Ecto neural progenitor cell (in vitro differentiated cells): ENCODE data around the gene FAM25G.
"Not testable (repeated sequence)": the region's sequence is repeated elsewhere in the genome, so short reads cannot be mapped to it uniquely, and the experiment has no call there.

Experiments
- DNase-seq: peaks from one replicate; pipeline ENCODE4 v3.0.0-alpha.2; 2018; ENCODE audit warnings: low spot score

Gene FAM25G

GRCh38 chr10:47465216-47465917 is 26.1 kb downstream of the FAM25G start:
- DNase-seq: not testable (repeated sequence)

GRCh38 chr10:47462577-47463358 is 28.7 kb downstream of the FAM25G start:
- DNase-seq: not testable (repeated sequence)

- peak; percentile 54 for DNase-seq
Measured at GRCh38 chr10:47461261-47461687, 30.2 kb downstream of the FAM25G start.

DNA sequence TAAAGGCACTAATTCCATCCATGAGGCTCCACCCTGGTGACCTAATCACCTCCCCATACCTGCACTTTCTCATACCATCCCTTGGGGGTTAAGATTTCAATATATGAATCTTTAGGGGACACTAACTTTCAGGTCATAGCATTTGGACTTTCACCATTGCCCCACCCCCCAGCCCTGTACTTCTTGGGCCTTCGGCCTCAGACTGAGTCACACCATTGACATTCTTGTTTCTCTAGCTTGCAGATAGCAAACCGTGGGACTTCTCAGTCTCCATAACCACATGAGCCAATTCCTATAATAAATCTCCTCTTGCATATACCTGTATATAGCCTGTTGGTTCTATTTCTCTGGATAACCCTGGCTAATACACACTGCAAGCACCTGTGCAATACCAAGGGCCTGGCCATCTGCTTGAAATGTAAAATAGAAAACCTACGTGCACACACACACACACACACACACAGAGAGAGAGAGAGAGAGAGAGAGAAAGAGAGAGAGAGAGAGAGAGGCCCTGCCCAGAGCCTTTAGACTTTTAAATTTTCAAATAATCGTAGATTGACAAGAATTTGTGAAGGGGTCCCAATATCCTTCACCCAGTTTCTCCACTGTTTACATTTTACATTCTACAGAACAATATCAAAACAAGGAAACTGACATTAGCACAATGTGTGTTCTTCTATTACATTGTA is 32.9 kb downstream of the FAM25G start:
- DNase-seq: peak; percentile 27

- no peak for DNase-seq
Measured at GRCh38 chr10:47457826-47458225, 33.7 kb downstream of the FAM25G start.

DNA sequence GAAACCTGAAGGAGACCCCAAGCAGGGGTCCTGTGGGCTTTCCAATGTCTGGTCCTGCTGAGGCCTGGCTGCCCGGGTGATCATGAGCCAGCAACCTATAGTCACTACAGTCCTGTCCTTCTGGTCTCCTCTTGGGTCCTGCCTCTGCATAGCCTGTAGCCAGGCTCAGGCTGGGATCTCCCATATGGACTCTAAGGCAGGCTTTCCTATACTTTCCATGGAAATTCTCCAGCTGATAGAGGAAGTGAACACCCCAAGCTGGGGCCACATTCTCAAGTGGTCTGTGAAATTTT is 34.0 kb downstream of the FAM25G start:
- no peak for DNase-seq

GRCh38 chr10:47456794-47457527 is 34.5 kb downstream of the FAM25G start:
- peak; percentile 31 for DNase-seq

DNA sequence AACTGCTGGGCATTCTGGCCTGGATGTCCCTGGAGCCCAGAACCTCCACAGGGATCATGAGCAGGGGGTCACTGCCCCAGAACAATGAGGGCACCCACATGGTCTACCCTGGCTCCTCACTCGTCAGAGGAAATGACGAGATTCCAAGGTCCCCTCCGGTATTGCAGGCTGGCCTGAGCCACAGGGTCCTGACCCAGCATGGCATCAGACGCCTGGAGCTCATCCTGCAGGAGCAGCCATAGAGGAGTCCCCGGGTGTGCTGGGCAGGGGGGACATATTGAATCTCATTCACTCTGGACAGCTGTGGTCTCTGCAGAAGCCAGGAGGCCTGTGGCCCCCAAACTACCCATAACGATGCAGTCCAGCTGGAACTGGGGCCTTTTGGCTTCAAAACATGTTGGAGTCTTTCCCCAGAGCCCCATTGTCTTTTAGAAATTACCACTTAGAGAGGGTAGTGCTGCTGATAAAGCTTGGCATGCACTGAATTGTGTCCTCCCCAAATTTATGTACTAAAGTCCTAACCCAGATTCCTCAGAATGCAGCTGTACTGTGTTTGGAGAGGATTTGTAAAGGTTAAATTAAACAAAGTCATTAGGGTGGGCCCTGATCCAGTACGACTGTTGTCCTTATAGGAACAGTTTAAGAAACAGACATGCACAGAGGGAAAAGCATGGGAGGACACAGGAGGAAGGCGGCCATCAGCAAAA is 35.3 kb downstream of the FAM25G start:
- peak; percentile 29 for DNase-seq

DNA sequence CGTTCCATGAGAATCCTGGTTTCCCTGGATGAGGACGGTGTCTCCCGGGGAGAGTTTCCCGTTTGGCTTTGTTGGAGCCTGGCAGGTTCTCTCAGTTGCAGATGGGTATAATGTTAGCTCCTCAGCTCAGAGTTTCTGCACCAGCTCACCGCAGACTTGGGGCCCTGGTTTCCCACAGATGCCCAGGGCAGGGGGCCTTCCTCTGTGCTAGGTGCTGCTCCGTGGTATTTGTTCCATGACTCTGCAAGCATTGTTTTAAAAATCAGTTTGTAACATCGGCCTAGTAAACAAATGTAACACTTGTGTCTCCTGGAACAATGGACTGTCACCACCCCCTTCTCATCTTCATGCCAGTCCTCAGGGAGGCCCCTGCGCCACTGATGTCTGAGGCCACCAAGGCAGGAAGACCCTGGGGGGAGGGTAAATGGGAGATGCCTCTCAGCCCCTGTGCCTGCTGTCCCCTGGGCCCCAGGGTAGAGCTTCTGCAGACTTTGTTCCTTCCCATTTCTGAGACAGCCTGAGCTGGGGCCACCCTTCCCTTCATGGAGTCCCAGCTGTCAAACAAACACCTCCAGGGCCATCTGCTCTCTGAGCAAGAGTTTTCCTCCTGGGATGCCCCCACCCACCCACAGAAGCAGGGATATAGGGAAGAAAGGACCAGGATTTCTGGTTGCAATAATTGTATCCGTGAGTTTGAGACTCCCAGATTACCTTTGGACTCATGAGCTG is 36.0 kb downstream of the FAM25G start:
- DNase-seq: peak; percentile 40

DNA sequence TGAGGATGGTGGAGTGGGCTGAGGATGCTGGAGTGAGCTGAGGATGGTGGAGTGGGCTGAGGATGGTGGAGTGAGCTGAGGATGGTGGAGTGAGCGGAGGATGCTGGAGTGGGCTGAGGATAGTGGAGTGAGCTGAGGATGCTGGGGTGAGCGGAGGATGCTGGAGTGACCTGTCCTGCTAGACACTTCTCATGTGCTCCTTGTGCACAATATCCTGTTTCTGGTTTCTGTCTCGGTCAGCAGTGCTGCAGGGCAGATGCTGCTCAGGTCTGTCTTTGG is 36.8 kb downstream of the FAM25G start:
- no peak for DNase-seq

DNA sequence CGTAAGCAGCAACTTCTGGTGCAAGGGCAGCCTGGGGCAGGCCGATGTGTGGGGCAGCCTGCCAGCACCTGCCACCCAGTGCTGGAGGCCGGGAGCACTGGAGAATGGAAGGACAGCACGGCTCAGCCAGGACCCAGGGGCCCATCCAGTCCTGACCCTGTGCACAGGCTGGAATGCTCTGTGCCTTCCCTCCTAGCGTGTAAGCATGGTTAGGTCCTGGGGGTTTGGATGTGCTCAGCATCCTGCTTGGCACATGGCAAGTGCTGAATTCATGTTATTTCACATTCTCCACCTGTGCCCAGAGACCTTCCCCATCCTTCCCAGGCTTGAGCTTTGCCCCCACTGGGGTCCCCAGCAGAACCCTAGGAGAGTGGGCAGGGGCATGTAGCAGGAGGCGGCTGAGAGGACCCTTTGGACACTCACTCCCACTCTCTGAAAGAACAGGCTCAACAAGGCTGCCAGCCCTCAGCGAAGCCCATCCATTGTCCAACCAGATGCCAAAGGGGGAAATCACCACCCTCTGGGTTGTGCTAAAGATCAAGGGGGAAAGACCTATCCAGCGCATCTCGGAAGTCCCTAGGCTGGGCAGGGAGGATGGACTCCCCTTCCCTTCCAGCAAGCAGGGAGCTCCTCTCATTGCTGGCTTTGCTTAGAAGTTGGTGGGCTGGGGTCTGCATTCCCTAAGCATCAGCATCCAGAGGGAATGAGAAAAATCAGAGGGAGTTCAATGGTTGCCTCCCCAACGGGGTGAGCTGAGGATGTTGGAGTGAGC is 37.3 kb downstream of the FAM25G start:
- DNase-seq: peak; percentile 33

GRCh38 chr10:47453141-47454007 is 38.1 kb downstream of the FAM25G start:
- DNase-seq: no peak

GRCh38 chr10:47452495-47453140 is 38.9 kb downstream of the FAM25G start:
- peak; percentile 48 for DNase-seq

DNA sequence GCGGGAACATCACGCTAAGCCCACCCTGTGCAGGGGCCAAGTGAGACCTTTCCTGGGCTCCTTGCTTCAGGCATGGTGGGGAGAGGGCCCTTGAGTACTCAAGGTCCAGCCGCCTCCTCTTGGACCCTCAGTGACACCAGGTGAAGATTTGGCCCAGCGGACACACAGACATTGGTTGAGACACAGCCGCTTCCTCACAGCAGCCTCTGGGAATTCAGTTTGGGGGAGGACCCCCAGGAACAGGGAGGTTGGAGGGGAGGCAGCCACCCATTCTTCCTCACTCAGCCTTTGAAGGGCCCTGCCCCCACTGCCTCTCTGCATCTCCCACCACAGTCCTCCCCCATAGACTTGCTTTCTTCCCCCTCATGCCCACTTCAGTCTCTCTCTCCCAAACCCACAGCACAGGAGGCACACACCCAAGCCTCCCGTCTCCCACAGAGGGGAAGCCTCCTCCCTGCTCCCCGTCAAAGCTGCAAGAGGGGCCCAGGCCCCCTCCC is 39.5 kb downstream of the FAM25G start:
- DNase-seq: peak; percentile 37

- DNase-seq: no peak
Measured at GRCh38 chr10:47451273-47451997, 40.1 kb downstream of the FAM25G start.

DNA sequence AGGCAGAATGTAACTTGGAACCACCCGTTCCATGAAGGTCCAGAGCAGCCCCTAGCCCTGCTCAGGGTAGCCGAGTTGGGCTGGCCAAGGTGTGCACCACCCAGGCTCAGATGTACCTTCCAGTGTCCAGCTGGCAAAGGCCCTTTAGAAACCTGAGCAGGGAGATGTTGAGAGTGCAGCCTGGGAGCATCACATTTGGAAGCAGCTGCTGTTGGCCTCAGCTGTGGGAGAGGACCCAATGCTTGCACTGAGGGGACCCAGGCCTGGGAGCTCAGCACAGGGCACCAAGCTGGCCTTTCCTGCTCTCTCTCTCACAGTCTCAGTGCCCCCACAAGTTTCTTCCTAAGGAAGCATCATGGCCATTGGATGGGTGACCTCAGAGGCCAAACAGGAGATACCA is 41.1 kb downstream of the FAM25G start:
- peak; percentile 38 for DNase-seq

- DNase-seq: no peak
Measured at GRCh38 chr10:47449979-47450378, 41.5 kb downstream of the FAM25G start.
